Measurements from ENCODE around the gene RET.

DNA sequence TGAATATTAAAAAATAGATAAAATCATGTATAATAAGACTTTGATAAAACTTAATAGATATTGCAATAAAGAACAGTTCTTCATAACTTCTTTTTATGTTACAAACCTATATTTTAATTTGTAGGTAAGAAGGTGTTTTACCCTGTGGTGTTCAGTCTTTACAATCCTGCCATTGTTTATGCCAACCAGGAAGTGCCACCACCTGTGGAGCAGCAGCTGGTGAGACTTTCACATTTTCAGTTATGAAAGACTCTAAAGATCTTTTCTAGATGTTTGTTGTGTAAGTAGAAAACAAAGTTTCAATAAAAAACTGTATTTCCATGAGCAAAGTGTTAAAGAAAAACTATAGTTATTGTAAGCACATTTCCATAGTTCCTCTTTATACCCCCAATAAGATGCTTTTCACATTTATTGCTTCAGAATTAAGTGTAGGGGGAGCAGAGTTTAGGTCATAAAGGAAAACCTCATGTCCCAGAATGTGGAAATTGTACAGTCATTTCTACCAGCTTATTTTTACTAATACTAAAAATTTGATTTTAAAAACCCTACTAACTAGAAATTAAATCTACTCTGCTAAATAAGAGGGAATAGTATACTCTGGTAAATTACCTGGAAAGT, 90.1 kb downstream of the RET start:
- TF ChIP-seq POLR2AphosphoS5 (IDR thresholded peaks at IDR 0.05; ENCODE audit: borderline replicate concordance, low read depth, low read length), result no peak
- no peak for TF ChIP-seq EZH2 (IDR thresholded peaks at IDR 0.05)
- no peak for TF ChIP-seq FOXP2 (optimal IDR thresholded peaks at IDR 0.05; ENCODE audit: control extremely low read depth, extremely low read length, insufficient read depth)
